BLaER1 (cell line): ENCODE data around the gene CNIH3.

ENCODE experiments used
- H3K27ac ChIP-seq: shearing (Covaris generic); formaldehyde crosslinking; 2 replicates; pipeline ENCODE4 v1.8.1; 2022
- H3K27me3 ChIP-seq: shearing (Covaris generic); formaldehyde crosslinking; 2 replicates; pipeline ENCODE4 v1.8.1; 2022
- H3K36me3 ChIP-seq: shearing (Covaris generic); formaldehyde crosslinking; 2 replicates; pipeline ENCODE4 v1.8.1; 2022
- H3K4me1 ChIP-seq: shearing (Covaris generic); formaldehyde crosslinking; 2 replicates; pipeline ENCODE4 v1.8.1; 2022
- H3K4me2 ChIP-seq: shearing (Covaris generic); formaldehyde crosslinking; 2 replicates; pipeline ENCODE4 v1.8.1; 2022
- H3K4me3 ChIP-seq: shearing (Covaris generic); formaldehyde crosslinking; 2 replicates; pipeline ENCODE4 v1.8.1; 2022
- H3K9ac ChIP-seq: shearing (Covaris generic); formaldehyde crosslinking; 2 replicates; pipeline ENCODE4 v1.8.1; 2022
- H3K9me3 ChIP-seq: shearing (Covaris generic); formaldehyde crosslinking; 2 replicates; pipeline ENCODE4 v1.8.1; 2022
- H4K20me1 ChIP-seq: shearing (Covaris generic); formaldehyde crosslinking; 2 replicates; pipeline ENCODE4 v1.8.1; 2022
- Cebpa-rat ChIP-seq: shearing (Covaris generic); IDR thresholded peaks from 2 replicates; pipeline ENCODE4 v1.8.1; 2022

Gene CNIH3

GRCh38 chr1:224762046-224762445, 145.9 kb downstream of the CNIH3 start:
- no peaks in the 10 kb centered on the region for H3K27me3 ChIP-seq
- H3K9ac ChIP-seq = no peak overlapping the region
- H4K20me1 ChIP-seq = no peaks in the 10 kb centered on the region
- no peaks in the 10 kb centered on the region for H3K4me1 ChIP-seq
- H3K9me3 ChIP-seq = peaks cover 12% of the 10 kb centered on the region
- H3K36me3 ChIP-seq = no peaks in the 10 kb centered on the region
- H3K4me2 ChIP-seq = no peak overlapping the region
- no peak overlapping the region for H3K4me3 ChIP-seq
- H3K27ac ChIP-seq = no peak overlapping the region
- no peak for TF ChIP-seq Cebpa-rat

- TF ChIP-seq Cebpa-rat = no peak
- H3K27me3 ChIP-seq = no peaks in the 10 kb centered on the region
- H3K36me3 ChIP-seq = no peaks in the 10 kb centered on the region
- H4K20me1 ChIP-seq = no peaks in the 10 kb centered on the region
- H3K9me3 ChIP-seq = peaks cover 12% of the 10 kb centered on the region
- H3K4me2 ChIP-seq = no peak overlapping the region
- H3K27ac ChIP-seq = no peak overlapping the region
- H3K4me1 ChIP-seq = no peaks in the 10 kb centered on the region
- H3K4me3 ChIP-seq = no peak overlapping the region
- H3K9ac ChIP-seq = no peak overlapping the region
Observed at GRCh38 chr1:224762701-224763100, 146.6 kb downstream of the CNIH3 start.

GRCh38 chr1:224763126-224763775, 147.1 kb downstream of the CNIH3 start:
- no peak for TF ChIP-seq Cebpa-rat
- H3K4me3 ChIP-seq = no peak overlapping the region
- no peak overlapping the region for H3K27ac ChIP-seq
- no peak overlapping the region for H3K4me2 ChIP-seq
- no peaks in the 10 kb centered on the region for H3K36me3 ChIP-seq
- no peaks in the 10 kb centered on the region for H3K4me1 ChIP-seq
- no peak overlapping the region for H3K9ac ChIP-seq
- no peaks in the 10 kb centered on the region for H4K20me1 ChIP-seq
- H3K27me3 ChIP-seq = no peaks in the 10 kb centered on the region
- H3K9me3 ChIP-seq = peaks cover 12% of the 10 kb centered on the region

GRCh38 chr1:224766266-224766665, 150.1 kb downstream of the CNIH3 start:
- H3K9ac ChIP-seq = no peak overlapping the region
- no peak for TF ChIP-seq Cebpa-rat
- H3K4me3 ChIP-seq = no peak overlapping the region
- no peak overlapping the region for H3K27ac ChIP-seq
- H3K4me1 ChIP-seq = no peaks in the 10 kb centered on the region
- H3K4me2 ChIP-seq = no peak overlapping the region
- no peaks in the 10 kb centered on the region for H4K20me1 ChIP-seq
- no peaks in the 10 kb centered on the region for H3K9me3 ChIP-seq
- H3K27me3 ChIP-seq = no peaks in the 10 kb centered on the region
- H3K36me3 ChIP-seq = no peaks in the 10 kb centered on the region

GRCh38 chr1:224767031-224767430, 150.9 kb downstream of the CNIH3 start:
- H3K27me3 ChIP-seq = no peaks in the 10 kb centered on the region
- no peak for TF ChIP-seq Cebpa-rat
- H3K9me3 ChIP-seq = no peaks in the 10 kb centered on the region
- H3K4me1 ChIP-seq = peaks cover 4% of the 10 kb centered on the region; the same call in 1 of the 2 replicates
- H3K36me3 ChIP-seq = no peaks in the 10 kb centered on the region
- no peaks in the 10 kb centered on the region for H4K20me1 ChIP-seq
- H3K27ac ChIP-seq = no peak overlapping the region
- H3K4me3 ChIP-seq = no peak overlapping the region
- H3K9ac ChIP-seq = no peak overlapping the region
- no peak overlapping the region for H3K4me2 ChIP-seq

DNA sequence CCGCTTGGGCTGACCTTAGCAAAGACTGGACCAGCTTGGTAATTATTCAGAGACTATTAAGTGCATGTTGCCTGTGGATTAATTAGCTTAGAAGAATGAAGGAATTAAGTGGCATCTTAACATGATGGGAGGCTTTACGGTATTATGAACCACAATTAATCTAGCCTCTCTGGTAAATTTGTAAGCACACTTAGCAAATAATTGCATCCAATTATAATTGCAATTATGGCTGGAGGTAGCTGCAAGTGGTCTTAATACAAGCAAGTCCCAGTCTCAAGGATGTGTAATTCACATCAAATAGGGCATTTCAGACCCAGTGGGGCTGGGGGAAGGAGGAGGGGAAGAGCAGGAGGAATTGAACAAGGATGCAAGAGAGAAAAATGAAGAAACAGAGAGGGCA, 151.6 kb downstream of the CNIH3 start:
- Histone ChIP-seq H3K27ac (no peak overlapping the region), H3K9me3 (no peaks in the 10 kb centered on the region), H3K27me3 (no peaks in the 10 kb centered on the region), H3K4me1 (peaks cover 10% of the 10 kb centered on the region), H3K9ac (no peak overlapping the region), H3K4me3 (no peak overlapping the region), H3K4me2 (no peak overlapping the region), H4K20me1 (no peaks in the 10 kb centered on the region), H3K36me3 (no peaks in the 10 kb centered on the region)
- no peak for TF ChIP-seq Cebpa-rat

- H3K9me3 ChIP-seq = no peaks in the 10 kb centered on the region
- no peak overlapping the region for H3K4me3 ChIP-seq
- H3K36me3 ChIP-seq = no peaks in the 10 kb centered on the region
- H3K9ac ChIP-seq = no peak overlapping the region
- peaks cover 15% of the 10 kb centered on the region for H3K4me1 ChIP-seq
- H3K27ac ChIP-seq = no peak overlapping the region
- TF ChIP-seq Cebpa-rat = no peak
- no peaks in the 10 kb centered on the region for H4K20me1 ChIP-seq
- H3K4me2 ChIP-seq = no peak overlapping the region
- no peaks in the 10 kb centered on the region for H3K27me3 ChIP-seq
Observed at GRCh38 chr1:224768971-224769370, 152.9 kb downstream of the CNIH3 start.

DNA sequence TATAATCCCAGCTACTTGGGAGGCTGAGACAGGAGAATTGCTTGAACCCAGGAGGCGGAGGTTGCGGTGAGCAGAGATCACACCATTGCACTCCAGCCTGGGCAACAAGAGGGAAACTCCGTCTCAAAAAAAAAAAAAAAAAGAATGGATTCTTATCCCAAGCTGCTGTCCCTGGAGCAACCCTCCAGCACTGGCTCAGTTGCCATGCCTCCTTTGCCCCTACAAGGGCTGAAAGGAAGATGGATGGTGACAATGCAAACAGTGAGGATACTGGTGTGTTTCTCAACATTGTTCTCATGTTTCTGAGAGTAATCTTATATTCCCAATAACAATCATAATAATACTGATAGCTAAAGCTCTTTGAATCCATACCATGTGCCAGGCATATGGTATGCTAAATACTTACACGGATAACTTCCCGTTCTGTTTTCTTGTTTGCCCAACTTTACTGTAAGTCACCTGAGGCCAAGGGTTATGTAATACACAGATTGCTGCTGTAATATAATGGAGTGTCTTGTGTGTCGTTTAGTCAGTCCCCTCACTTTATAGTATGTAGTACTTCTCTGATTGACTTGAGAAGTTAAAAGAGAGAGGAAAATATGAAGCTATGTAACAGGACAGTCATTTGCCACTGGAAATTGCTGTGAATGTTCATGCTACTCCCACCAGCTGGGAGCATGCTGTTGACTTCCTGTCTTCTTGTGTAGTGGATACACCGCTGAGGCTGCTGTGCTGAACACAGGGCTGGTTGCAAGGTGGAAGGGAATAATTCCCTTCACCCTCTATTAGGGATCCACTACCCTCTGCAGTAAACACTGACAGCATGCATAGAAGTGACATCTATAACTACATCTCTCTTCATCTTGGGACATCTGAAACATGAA, 153.6 kb downstream of the CNIH3 start:
- Histone ChIP-seq H4K20me1 (no peaks in the 10 kb centered on the region), H3K27me3 (no peaks in the 10 kb centered on the region), H3K27ac (no peak overlapping the region), H3K9ac (no peak overlapping the region), H3K4me2 (no peak overlapping the region), H3K36me3 (no peaks in the 10 kb centered on the region), H3K4me3 (no peak overlapping the region), H3K9me3 (no peaks in the 10 kb centered on the region), H3K4me1 (peaks cover 15% of the 10 kb centered on the region)
- TF ChIP-seq Cebpa-rat = no peak

DNA sequence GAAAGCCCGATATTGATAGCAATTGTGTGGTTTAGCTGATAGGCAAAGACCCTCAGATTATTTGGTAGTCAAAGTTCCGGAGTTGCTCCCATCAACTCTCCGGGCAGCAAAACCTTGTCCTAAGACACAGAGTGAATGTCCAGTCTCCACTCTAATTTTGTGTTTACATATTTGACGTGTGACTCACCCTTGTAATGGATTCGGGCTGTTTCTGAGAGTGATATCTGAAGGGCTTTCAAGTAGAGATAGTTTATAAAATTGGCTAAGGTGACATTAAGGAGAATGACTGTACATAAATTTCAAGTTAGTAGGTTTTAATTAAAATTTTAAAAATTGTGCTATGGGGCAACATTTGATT, 154.2 kb downstream of the CNIH3 start:
- Histone ChIP-seq H3K36me3 (no peaks in the 10 kb centered on the region), H3K4me3 (no peak overlapping the region), H3K4me2 (no peak overlapping the region), H3K9me3 (no peaks in the 10 kb centered on the region), H3K27me3 (no peaks in the 10 kb centered on the region), H3K9ac (no peak overlapping the region), H3K4me1 (peaks cover 15% of the 10 kb centered on the region), H3K27ac (no peak overlapping the region), H4K20me1 (no peaks in the 10 kb centered on the region)
- no peak for TF ChIP-seq Cebpa-rat

DNA sequence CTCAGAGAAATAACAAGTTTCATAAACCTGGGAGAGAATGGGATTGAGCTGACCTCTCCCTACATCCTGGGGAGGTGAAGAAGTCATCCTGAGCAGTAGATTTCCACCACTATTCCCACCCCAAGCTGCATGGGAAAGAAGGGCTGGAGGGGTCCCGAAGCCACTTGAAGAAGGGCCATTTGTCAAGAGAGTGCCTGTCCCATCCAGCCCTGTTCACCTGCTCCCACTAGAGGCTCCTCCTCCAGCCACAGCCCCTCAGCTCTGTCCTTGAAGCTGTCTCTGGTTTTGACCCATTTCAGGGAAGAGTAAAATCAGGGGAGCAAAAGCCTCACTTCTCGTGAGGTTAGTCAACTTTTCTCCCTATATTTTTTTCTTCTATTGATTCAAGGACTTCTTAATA, 157.5 kb downstream of the CNIH3 start:
- TF ChIP-seq Cebpa-rat = no peak
- no peaks in the 10 kb centered on the region for H3K36me3 ChIP-seq
- no peak overlapping the region for H3K9ac ChIP-seq
- no peaks in the 10 kb centered on the region for H4K20me1 ChIP-seq
- H3K27me3 ChIP-seq = no peaks in the 10 kb centered on the region
- peaks cover 15% of the 10 kb centered on the region for H3K4me1 ChIP-seq
- H3K9me3 ChIP-seq = no peaks in the 10 kb centered on the region
- H3K27ac ChIP-seq = no peak overlapping the region
- no peak overlapping the region for H3K4me3 ChIP-seq
- H3K4me2 ChIP-seq = no peak overlapping the region
